ENCODE measurements around the gene ZG16B.

Gene ZG16B, protein sequence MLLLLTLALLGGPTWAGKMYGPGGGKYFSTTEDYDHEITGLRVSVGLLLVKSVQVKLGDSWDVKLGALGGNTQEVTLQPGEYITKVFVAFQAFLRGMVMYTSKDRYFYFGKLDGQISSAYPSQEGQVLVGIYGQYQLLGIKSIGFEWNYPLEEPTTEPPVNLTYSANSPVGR

DNA sequence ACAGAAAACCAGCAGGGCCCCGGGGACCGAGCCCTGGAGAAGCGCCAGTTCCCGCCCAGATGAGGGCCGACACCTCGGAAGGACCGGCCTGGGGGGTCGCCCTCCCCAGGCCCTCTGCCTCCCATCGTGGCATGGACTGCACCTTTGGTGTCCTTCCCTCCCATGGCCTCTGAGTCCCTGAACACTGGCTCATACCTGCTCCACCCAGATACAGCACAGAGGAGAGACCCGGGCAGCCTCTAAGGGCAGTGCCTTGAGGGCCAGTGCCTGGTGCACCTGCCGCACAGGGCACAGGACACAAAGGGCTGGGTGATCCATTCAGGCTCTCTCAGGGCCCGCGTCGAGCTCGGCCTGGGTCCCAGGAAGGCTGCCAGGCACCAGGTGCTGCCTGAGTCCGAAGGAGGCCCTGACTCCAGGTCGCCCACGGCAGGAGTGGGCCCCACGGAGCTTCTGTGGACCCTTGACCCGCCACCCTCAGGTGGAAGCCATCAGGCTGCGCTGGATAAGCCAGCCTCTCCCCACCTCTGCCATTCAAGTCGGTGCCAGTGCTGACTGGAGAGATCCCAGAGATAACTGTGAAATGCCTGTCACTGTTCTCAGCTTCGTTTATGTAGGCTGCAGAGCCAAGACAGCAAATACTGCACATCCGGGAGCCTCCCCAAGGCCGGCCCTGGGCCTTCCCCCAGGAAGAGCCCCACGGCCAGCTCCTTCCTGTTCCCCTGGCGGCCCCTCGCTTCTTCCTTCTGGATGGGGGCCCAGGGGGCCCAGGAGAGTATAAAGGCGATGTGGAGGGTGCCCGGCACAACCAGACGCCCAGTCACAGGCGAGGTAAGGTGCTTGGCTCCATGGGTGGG, at the start of gene ZG16B:
ZG16B (plus strand) TSS at position 803 of the 854 bp plus-strand sequence. CDS start 139 bp downstream, outside the sequence.
- no peak for DNase-seq

DNA sequence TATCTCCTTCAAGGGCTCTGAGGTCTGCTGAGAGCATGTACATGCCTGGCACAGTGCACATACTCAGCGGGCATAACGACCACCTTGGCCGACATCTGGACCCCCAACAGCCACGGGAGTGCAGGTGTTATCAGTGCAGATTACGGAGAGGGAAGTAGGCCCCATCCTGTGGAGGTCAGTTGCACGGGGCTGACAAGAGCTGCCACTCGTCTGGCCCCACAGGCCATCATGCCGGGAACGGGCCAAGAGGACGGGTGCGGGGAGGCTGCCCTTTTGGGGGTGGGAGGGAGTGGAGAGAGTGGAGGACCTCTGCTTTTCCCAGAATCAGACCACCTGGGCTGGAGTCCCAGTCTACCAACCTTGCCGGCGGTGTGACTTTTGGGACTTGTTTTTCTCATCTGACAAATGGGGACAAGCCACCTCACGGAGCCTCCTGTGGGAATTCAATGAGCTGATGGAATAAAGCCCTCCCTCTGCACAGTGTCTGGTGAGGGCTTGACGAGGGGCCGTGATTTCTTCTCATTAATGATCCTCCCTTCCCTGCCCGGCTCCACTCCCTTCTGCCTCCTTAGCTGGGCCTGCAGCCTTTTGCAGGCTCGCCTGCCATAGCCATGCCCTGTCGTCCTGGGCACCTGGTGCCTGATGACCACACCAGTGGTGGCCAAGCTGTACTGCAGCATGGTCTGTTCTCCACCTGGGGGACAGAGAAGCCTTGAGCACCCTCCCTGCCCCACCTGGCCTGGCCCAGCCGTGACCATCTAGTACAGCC, 47.3 kb upstream of the ZG16B start:
- DNase-seq = no peak

DNA sequence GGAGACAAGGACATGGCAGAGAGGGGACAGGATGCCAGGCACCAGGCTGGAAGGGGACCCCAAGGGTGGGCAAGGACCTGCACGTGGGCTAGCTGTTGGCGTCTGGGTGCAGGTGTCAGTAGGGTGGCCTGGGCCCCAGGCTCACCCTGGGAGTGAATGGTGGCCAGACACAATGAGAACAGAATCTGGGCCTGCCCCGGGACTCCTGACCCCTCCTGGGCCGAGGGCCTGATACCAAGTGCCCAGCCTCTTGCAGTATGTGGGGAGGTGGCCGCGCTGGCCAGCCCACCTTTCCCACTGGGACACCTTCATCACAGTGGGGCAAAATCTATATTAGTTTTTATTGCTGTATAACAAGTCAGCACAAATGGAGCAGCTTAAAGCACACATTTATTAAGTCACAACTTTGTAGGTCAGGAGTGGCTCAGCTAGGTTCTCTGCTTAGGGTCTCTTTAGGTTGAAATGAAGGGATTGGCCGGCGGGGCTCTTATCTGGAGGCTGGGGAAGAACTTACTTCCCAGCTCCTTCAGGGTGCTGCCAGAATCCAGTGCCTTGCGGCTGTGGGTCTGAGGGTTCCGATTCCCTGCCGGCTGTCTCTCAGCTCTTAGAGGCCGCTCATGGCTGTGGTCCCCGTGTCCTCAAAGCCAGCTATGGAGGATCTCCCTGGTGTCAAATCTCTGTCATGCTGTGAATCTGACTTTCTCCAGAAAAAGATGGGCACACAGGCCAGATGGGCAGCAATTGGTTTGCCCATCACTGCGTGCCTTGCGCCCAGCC, 46.3 kb upstream of the ZG16B start:
- DNase-seq = no peak

DNA sequence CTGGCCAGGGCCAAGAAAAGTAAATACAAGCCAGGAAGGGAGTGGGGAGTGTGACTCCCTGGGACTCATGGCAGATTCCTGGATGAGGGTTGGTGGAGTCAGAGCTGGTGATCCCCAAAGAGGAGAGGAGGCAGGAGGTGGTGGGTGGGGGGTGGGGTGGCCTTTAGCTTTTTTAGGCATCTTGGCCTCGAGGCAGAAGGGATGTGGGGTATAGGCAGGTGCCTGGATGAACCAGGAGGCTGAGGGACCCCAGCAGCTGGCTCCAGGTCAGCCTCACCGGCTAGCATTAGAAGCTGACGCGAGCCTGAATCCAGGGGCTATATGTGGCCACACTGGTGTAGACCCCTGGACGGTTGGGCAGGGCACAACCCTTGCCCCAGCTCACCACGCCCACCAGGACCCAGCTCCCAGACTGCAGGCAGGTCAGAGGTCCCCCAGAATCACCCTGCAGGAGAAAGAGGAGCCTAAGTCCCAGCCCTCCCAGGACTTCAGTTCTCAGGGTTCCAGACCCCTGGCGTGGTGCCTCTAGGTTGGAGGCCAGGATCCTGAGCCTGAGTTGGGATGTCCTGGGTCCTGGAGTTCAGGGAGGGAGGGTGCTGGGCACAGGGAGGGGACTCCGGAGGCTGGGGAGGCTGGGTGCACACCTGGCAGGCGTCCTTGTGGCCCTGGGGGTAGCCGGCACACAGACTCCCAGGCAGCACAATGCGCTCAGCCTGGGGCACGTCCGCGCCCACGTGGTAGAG, 45.6 kb upstream of the ZG16B start:
- DNase-seq = no peak

- no peak for DNase-seq
These were observed 44.8 kb upstream of the ZG16B start for GRCh38 chr16:2785101-2785991.

- no peak for DNase-seq
These were observed 43.9 kb upstream of the ZG16B start for GRCh38 chr16:2786061-2786825.

- no peak for DNase-seq
These were observed 43.3 kb upstream of the ZG16B start for GRCh38 chr16:2786826-2787151.

GRCh38 chr16:2787406-2787805, 42.7 kb upstream of the ZG16B start, which contains the start of gene PRSS33:
PRSS33 (minus strand) TSS chr16:2787560; CDS start chr16:2786547, 1,013 bp downstream.
- DNase-seq = no peak

DNA sequence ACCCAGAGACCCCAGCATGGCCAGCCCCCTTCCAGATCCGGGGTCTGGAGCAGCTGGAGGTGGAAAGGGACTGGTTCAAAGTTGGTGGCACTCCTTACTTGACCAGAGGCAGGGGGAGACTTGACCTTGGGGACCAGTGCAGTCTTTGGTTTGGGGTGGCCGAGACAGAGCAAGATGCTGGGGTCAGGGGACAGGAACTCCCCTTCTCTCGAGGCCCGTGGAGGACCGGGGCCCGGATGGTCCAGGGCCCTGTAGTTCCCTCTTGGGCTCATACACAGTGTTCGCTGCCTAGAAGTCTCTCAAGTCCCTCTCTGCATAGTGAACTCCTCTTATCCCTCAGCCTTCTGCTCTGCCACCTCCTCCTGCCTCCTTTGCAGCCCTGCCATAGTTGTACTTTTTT, 42.1 kb upstream of the ZG16B start:
- no peak for DNase-seq

- DNase-seq = no peak
These were observed 39.5 kb upstream of the ZG16B start for GRCh38 chr16:2790631-2791030.

DNA sequence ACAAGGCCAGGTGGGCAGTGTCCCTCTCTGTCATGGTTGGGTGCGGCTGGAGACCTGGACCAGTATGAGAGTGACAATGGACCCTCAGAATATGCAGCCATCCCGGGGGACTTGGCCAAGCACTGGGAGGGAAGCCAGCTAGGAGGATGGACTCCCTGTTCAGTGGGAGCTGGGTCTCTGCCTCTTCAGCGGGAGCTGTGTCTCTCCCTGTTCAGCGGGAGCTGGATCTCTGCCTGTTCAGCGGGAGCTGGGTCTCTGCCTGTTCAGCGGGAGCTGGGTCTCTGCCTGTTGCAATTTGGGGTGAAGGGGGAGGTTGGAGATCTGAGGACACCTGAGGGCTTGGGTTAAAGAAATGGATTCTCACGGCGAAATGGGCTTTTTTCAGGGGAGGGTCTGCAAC, 38.9 kb upstream of the ZG16B start:
- no peak for DNase-seq

GRCh38 chr16:2792940-2793339, 37.2 kb upstream of the ZG16B start:
- no peak for DNase-seq

DNA sequence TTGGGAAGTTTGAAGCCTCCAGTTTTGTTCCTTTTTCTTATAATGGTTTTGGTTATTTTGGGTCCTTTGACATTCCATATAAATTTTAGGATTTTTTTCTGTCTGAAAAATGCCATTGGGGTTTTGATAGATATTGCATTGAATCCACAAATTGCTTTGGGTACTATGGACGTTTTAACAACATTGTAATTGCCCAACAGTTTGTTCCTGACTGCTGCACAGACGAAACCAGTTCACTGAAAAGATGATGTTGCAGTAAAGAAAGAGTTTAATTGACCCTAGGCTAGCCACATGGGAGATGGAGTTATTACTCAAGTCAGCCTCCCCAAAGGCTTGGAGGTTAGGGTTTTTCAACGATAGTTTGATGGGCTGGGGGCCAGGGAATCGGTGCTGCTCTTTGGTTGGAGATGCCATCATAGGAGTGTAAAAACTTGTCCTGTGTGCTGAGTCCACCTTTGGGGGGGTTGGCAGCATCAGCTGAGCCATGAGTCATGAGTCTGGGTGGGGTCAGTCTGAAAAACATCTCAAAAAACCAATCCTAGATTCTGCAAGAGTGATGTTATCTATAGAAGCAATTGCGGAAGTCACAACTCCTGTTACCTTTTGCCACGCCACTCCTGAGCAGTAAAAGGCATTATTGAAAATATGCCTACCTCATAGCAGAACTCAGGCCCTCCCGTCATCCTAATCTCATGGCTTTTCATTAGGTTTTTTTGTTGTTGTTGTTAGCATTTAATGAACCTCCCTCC, 34.5 kb upstream of the ZG16B start:
- DNase-seq = no peak

DNA sequence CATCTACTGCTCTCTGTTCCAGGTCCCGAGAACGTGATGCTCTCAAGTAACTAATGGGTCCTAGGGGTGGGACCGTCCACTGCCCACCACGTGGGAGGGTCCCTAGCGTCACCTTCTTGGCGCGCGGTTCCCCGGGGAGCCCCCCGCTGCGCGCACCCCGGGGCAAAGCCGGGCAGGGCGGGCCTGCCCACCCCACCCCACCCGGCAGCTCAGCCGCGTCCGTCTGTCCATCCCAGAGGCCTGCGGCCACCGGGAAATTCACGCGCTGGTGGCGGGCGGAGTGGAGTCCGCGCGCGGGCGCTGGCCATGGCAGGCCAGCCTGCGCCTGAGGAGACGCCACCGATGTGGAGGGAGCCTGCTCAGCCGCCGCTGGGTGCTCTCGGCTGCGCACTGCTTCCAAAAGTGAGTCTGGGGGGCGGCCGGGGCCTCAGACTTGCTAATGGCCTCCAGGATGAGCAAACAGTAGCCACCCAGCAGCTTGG, 31.3 kb upstream of the ZG16B start:
- no peak for DNase-seq

DNA sequence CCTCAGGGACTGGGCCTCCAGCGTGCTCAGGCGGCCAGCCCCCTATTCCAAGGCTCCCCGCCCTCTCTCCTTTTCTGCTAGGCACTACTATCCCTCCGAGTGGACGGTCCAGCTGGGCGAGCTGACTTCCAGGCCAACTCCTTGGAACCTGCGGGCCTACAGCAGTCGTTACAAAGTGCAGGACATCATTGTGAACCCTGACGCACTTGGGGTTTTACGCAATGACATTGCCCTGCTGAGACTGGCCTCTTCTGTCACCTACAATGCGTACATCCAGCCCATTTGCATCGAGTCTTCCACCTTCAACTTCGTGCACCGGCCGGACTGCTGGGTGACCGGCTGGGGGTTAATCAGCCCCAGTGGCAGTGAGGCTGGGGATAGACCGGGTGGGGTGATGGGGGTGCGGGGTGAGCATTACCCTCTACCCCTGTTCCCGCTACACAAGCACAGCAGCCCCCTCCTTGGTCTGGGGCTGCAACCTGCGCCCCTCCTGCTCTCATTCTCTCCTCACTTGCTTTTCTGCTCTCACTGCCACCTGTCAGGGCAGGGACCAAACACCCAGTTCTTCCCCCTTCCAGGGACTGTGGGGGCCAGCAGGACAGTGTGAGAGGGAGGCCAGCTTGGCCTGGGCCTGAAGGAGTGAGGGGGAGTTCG, 30.8 kb upstream of the ZG16B start:
- DNase-seq = no peak

DNA sequence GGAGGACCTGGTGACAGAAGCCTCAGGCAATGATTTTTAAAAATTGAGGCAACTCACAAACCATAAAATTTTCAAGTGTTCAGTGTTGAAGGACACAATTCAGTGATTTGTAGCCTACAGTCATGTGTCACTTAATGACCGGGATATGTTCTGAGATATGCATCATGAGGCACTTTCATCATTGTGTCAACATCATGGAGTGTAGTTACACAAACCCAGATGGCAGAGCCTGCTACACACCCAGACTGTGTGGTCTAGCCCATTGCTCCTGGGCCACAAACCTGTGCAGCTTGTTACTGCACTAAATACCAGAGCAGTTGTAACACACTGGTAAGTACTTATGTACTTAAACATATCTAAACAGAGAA, 30.3 kb upstream of the ZG16B start:
- DNase-seq = no peak

DNA sequence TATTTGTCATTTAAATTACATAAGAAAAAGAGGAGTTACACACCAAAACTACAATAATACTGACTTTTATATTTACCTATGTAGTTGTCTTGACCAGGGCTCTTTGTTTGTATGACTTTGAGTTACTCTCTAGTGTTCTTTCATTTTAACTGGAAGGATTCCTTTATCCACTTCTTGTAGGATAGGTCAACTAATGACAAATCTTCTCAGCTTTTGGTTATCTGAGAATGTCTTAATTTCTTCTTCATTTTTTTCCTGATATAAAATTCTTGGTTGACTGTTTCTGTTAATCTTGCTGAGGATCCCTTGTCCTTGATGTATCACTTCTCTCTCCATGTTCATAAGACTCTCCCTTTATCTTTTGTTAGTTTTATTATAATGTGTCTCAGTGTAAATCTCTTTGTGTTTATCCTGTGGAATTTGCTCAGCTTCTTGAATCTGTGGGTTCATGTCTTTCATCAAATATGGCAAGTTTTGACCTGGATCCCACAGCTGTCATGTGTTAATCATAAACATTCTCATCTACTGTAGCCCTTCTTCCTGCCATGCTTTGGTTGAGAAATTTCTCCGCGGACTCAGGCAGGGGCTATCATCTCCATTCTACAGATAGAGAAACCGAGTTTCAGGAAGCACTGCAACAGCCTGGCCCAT, 26.4 kb upstream of the ZG16B start:
- no peak for DNase-seq

DNA sequence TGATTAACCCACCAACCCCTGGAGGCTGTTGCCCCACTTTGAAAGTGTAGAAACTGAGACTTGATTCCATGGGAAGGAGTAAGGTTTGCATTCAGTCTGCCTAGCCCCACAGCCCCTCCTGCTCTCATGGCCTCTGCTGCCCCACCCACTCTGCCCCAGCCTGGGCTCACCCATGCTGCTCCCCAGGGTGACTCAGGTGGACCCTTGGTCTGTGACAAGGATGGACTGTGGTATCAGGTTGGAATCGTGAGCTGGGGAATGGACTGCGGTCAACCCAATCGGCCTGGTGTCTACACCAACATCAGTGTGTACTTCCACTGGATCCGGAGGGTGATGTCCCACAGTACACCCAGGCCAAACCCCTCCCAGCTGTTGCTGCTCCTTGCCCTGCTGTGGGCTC, 25.4 kb upstream of the ZG16B start:
- no peak for DNase-seq

All from left hindlimb (tissue), 1 donor.